ENCODE measurements around the gene TNFSF8.

The TNFSF8 gene

GRCh38 chr9:114855488-114855887 is 74.9 kb downstream of the TNFSF8 start:
- Mint-ChIP-seq H3K27ac (no peak overlapping the region), H3K9me3 (no peaks in the 10 kb centered on the region), H3K36me3 (ENCODE audit: low read depth) (no peaks in the 10 kb centered on the region), H3K4me1 (peaks cover 8% of the 10 kb centered on the region), H3K4me3 (no peak overlapping the region), H3K27me3 (ENCODE audit: low read depth, poor library complexity) (no peaks in the 10 kb centered on the region)
- DNase-seq = no peak
- TF ChIP-seq CTCF (IDR thresholded peaks at IDR 0.05) = no peak

GRCh38 chr9:114854736-114855355 is 75.5 kb downstream of the TNFSF8 start:
- Mint-ChIP-seq H3K27me3 (ENCODE audit: low read depth, poor library complexity) (no peaks in the 10 kb centered on the region), H3K36me3 (ENCODE audit: low read depth) (no peaks in the 10 kb centered on the region), H3K9me3 (no peaks in the 10 kb centered on the region), H3K4me3 (no peak overlapping the region), H3K4me1 (peaks cover 8% of the 10 kb centered on the region), H3K27ac (no peak overlapping the region)
- no peak for TF ChIP-seq CTCF (IDR thresholded peaks at IDR 0.05)
- no peak for DNase-seq

GRCh38 chr9:114853071-114853855 is 77.1 kb downstream of the TNFSF8 start:
- Mint-ChIP-seq H3K36me3 (ENCODE audit: low read depth) (no peaks in the 10 kb centered on the region), H3K27me3 (ENCODE audit: low read depth, poor library complexity) (no peaks in the 10 kb centered on the region), H3K4me3 (no peak overlapping the region), H3K9me3 (no peaks in the 10 kb centered on the region), H3K27ac (no peak overlapping the region), H3K4me1 (peaks cover 8% of the 10 kb centered on the region)
- no peak for DNase-seq
- no peak for TF ChIP-seq CTCF (IDR thresholded peaks at IDR 0.05)

GRCh38 chr9:114852050-114852594 is 78.3 kb downstream of the TNFSF8 start:
- no peaks in the 10 kb centered on the region for H3K27me3 Mint-ChIP-seq (ENCODE audit: low read depth, poor library complexity)

GRCh38 chr9:114851306-114851705 is 79.1 kb downstream of the TNFSF8 start:
- no peaks in the 10 kb centered on the region for H3K9me3 Mint-ChIP-seq
- no peak for DNase-seq

More at GRCh38 chr9:114852050-114852594, 78.3 kb downstream of the TNFSF8 start:
- H3K27ac Mint-ChIP-seq = no peak overlapping the region
- H3K36me3 Mint-ChIP-seq (ENCODE audit: low read depth) = no peaks in the 10 kb centered on the region
- no peaks in the 10 kb centered on the region for H3K9me3 Mint-ChIP-seq
- no peak overlapping the region for H3K4me3 Mint-ChIP-seq
- TF ChIP-seq CTCF (IDR thresholded peaks at IDR 0.05) = no peak
- DNase-seq = no peak
- H3K4me1 Mint-ChIP-seq = peaks cover 8% of the 10 kb centered on the region

More at GRCh38 chr9:114851306-114851705, 79.1 kb downstream of the TNFSF8 start:
- Mint-ChIP-seq H3K27ac (peak overlapping the region; percentile 4), H3K4me1 (peaks cover 8% of the 10 kb centered on the region), H3K4me3 (no peak overlapping the region), H3K36me3 (ENCODE audit: low read depth) (no peaks in the 10 kb centered on the region), H3K27me3 (ENCODE audit: low read depth, poor library complexity) (no peaks in the 10 kb centered on the region)
- no peak for TF ChIP-seq CTCF (IDR thresholded peaks at IDR 0.05)

Data from nephron progenitor cell (in vitro differentiated cells).